G401 (cell line): ENCODE results near the gene ZNF586. TPM values are rescaled to one million over a fixed set of nuclear protein-coding genes. Genes with fewer than 3 reads are reported as not detected.
"Not testable (repeated sequence)": the region's sequence is repeated elsewhere in the genome, so short reads cannot be mapped to it uniquely, and the experiment has no call there.

Source experiments
- DNase-seq: peaks from one replicate; pipeline ENCODE4 v3.0.0-alpha.2; 2015; ENCODE audit warnings: low spot score
- in situ Hi-C: cut with HindIII; loops from 2 replicates; pipeline ENCODE4 v1.10.0; 2016; ENCODE audit warnings: low sequenced_read_pairs, mixed read lengths
- total RNA-seq: library from RNA; depleted of rRNA; stranded (reverse); fragments of >200 nt; shearing (Covaris generic); gene quantifications from 2 replicates; pipeline ENCODE4 v1.2.3, GENCODE V29; 2014; rRNA removed

ZNF586 gene
- total RNA-seq, 1 experiment from 2014 or later = 20.8 TPM

DNA sequence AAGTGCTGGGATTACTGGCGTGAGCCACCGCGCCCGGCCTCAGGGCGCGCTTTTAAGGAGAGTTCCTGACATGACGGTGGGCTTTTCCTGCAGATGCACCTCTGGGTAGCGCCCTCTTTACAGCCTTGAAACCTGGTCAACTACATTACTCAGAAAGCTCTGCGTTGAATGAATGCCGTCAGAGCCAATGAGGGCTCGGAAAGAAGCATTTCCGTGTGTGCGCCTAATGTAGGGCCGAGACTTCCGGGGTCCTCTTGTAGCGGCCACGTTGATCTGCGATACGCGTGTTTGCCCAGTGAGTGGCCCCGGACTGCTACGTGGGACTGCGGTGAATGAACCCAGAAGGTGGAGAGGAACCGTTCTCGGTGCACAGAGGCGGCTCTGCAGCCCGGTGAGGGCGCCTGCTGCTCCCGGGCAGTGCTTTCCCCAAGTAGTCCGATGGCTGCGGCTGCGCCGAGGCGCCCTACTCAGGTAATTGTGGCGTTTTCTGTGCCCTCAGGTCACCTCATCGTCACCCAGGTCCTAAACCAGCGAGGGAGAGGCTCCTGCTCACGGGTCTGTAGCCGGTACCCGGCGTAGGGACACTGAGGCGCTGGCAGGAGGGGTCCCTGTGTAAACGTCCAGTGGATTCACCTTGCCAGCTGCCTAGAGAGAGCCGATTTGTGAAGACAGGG lies 50.1 kb downstream of the ZNF586 start:
- DNase-seq = peak; percentile 96
- in situ Hi-C loops = no loop called here

DNA sequence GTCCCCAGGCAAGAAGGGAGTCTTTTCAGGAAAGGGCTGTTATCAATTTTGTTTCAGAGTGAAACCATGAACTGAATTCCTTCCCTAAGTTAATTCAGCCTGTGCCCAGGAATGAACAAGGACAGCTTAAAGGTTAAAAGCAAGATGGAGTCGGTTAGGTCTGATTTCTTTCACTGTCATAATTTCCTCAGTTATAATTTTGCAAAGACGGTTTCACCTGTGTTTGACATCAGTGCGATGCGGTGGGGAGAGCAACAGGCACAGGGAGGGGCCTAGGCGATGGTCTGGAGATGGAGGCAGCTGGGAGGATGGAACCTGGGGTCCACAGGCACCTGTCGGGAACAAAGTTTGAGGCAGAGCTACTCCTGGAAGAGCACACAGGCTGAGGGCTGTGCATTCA lies 51.1 kb downstream of the ZNF586 start:
- in situ Hi-C loops = no loop called here
- no peak for DNase-seq

DNA sequence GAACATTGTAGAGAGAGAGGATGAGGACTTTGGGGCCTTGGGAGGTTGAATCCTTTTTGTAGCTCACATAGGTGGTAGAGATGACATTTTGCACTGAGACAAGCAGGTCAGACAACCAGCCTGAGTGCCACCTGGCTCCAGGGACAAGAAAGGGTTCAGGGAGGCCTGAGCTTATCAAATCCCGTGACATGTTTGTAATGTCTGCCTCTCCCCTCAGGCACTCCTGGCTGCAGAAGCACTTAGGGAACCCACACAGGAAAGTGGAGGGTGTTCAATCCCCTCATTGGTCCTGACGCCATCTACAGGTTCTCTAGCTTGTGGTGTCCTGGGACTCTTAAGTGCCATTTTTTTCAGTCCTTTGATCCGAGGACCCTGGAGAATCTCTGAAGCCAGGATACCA lies 51.6 kb downstream of the ZNF586 start:
- DNase-seq, in situ Hi-C loops: not testable (repeated sequence)

DNA sequence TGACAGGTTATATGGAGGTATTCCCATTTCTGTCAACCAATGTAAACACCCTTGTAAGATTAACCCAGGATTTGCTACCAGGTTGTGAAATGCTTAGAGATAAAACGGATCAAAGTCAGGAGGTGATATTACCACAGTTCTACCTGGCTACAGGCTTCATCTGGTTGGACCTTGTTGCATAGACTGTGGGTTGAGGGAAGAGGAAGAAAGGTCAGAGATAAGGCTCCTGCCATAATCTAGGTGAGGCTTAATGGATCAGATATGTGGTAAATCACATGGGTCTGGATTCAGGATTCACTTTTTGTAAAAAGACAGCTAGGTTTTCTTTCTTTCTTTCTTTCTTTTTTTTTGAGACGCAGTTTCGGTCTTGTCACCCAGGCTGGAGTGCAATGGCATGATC lies 52.0 kb downstream of the ZNF586 start:
- in situ Hi-C loops, DNase-seq: not testable (repeated sequence)

DNA sequence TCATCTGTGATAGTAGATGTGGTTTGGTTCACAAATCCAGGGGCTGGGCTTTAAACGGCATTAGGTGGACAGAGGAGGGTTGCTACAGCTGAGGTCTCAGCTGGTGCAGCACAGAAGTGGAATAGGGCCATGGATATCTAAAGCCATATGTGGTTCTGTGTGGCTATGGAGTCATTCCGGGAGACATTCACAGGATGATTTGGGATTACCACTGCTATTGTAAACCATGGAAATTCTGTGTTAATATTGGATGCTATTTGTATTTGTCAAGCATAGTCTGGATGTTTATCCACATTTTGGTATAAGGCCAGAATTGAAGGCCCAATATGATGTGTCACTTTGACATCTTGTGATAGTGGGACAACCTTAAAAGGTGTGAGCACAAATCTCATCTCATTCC lies 53.7 kb downstream of the ZNF586 start:
- DNase-seq, in situ Hi-C loops: not testable (repeated sequence)

DNA sequence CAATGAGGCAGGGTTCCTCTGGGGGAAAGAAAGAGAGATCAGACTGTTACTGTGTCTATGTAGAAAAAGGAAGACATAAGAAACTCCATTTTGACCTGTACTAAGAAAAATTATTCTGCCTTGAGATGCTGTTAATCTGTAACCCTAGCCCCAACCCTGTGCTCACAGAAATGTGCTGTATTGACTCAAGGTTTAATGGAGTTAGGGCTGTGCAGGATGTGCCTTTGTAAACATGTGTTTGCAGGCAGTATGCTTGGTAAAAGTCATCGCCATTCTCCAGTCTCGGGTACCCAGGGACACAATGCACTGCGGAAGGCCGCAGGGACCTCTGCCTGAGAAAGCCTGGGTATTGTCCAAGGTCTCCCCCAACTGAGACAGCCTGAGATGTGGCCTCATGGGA lies 54.1 kb downstream of the ZNF586 start:
- in situ Hi-C loops, DNase-seq: not testable (repeated sequence)

DNA sequence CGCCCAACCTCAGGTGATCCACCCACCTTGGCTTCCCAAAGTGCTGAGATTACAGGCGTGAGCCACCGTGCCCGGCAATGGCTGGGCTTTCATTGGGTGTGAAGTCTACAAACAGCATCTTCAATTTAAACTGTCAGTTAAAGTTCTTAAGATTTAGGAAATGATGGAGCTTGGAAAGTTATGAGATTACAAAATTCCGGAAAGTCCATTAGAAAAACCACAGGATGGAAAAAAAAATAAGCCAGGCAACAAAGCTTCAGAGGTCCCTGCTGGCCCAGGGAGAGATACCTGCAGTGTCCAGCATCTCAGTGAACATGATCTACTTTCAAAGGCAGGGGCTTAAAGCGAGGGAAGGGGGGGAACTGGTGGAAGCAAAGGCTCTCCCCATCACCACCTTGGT lies 56.0 kb downstream of the ZNF586 start:
- no peak for DNase-seq
- in situ Hi-C loops = no loop called here

DNA sequence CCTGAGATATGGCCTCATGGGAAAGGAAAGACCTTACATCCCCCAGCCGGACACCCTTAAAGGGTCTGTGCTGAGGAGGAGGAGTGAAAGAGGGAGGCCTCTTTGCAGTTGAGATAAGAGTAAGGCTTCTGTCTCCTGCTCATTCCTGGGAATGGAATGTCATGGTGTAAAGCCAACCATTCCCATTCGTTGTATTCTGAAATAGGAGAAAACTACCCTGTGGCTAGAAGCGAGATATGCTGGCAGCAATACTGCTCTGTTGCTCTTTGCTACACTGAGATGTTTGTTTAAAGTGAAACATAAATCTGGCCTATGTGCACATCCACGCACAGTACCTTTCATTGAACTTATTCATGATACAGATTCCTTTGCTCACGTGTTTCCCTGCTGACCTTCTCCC lies 59.8 kb downstream of the ZNF586 start:
- in situ Hi-C loops = no loop called here

DNA sequence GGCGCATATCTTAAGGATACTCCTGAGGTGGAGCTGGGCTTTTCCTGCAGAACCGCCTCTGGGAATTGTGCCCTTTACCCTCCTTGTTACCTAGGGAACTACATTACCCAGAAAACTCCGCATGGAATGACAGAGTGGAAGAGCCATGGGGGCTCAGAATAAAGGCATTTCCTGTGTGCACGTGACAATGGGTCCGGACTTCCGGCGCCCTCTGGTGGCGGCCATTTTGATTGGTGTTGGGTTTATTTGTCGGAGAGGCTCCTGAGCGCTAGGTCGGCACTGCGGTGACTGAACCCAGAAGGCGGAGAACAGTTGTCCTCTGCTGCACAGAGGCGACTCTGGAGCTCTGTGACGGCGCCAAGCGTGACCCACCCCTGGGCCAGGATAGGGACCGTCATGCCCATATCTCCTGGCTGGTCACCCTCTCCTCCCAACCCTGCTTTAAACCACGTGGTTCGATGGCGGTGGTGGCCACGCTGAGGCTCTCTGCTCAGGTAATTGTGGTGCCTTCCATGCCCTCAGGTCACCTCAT lies 60.7 kb downstream of the ZNF586 start, which contains the start of gene ZNF587B:
ZNF587B (plus strand) TSS at position 229 of the 532 bp plus-strand sequence; CDS start at position 459, 230 bp downstream.
- in situ Hi-C loops = no loop called here
- peak; percentile 93 for DNase-seq

More for the DNA sequence above, 59.8 kb downstream of the ZNF586 start:
- no peak for DNase-seq

Other genes starting within 250 kb of the ZNF586 start
- gene ZNF549, start 242.3 kb upstream of the ZNF586 start, total RNA-seq = 2.6 and 3.9 TPM in 2 replicates
- gene ZNF550, start 209.8 kb upstream of the ZNF586 start, total RNA-seq = 5.9 and 6.3 TPM in 2 replicates
- gene ZNF416, start 190.8 kb upstream of the ZNF586 start, total RNA-seq = 9.0 and 9.4 TPM in 2 replicates
- not detected in 2 replicates for gene ZIK1, start 185.5 kb upstream of the ZNF586 start, total RNA-seq
- gene ZNF530, start 169.8 kb upstream of the ZNF586 start, total RNA-seq = 6.5 and 8.3 TPM in 2 replicates
- 6.2 and 19.6 TPM in 2 replicates for gene ZNF134, start 155.4 kb upstream of the ZNF586 start, total RNA-seq
- gene ZNF211, start 136.5 kb upstream of the ZNF586 start, total RNA-seq = 10.8 and 16.9 TPM in 2 replicates
- 0.55 and 1.3 TPM in 2 replicates for gene ZSCAN4, start 100.7 kb upstream of the ZNF586 start, total RNA-seq
- gene ZNF551, start 87.7 kb upstream of the ZNF586 start, total RNA-seq = 11.7 and 15.8 TPM in 2 replicates
- gene ZNF154, start 60.5 kb upstream of the ZNF586 start, total RNA-seq = not detected in 2 replicates
- not detected in 2 replicates for gene ZNF671, start 42.1 kb upstream of the ZNF586 start, total RNA-seq
- gene ZNF776, start 22.9 kb upstream of the ZNF586 start, total RNA-seq = 10.8 and 11.0 TPM in 2 replicates
- gene ZNF552, start 45.2 kb downstream of the ZNF586 start, total RNA-seq = 2.8 and 7.8 TPM in 2 replicates
- 6.0 and 12.8 TPM in 2 replicates for gene ZNF587B, start 60.6 kb downstream of the ZNF586 start, total RNA-seq
- gene ZNF587, start 80.2 kb downstream of the ZNF586 start, total RNA-seq = 7.4 and 9.6 TPM in 2 replicates
- gene ZNF814, start 119.4 kb downstream of the ZNF586 start, total RNA-seq = 1.1 and 2.0 TPM in 2 replicates
- gene ZNF417, start 146.9 kb downstream of the ZNF586 start, total RNA-seq = 6.0 and 9.7 TPM in 2 replicates
- gene ZNF418, start 165.7 kb downstream of the ZNF586 start, total RNA-seq = 0.27 and 0.49 TPM in 2 replicates
- gene ZNF256, start 178.0 kb downstream of the ZNF586 start, total RNA-seq = 3.6 and 10.2 TPM in 2 replicates
- 0.31 TPM in 1 of 2 replicates, not detected in the other for gene C19orf18, start 204.9 kb downstream of the ZNF586 start, total RNA-seq
- 28.9 and 30.2 TPM in 2 replicates for gene ZNF606, start 233.1 kb downstream of the ZNF586 start, total RNA-seq